ENCODE results near the gene RSBN1. TPM values are rescaled to one million over a fixed set of nuclear protein-coding genes. Genes with fewer than 3 reads are reported as not detected.

RSBN1 gene
- 16.3 and 19.2 TPM in 2 replicates for total RNA-seq

DNA sequence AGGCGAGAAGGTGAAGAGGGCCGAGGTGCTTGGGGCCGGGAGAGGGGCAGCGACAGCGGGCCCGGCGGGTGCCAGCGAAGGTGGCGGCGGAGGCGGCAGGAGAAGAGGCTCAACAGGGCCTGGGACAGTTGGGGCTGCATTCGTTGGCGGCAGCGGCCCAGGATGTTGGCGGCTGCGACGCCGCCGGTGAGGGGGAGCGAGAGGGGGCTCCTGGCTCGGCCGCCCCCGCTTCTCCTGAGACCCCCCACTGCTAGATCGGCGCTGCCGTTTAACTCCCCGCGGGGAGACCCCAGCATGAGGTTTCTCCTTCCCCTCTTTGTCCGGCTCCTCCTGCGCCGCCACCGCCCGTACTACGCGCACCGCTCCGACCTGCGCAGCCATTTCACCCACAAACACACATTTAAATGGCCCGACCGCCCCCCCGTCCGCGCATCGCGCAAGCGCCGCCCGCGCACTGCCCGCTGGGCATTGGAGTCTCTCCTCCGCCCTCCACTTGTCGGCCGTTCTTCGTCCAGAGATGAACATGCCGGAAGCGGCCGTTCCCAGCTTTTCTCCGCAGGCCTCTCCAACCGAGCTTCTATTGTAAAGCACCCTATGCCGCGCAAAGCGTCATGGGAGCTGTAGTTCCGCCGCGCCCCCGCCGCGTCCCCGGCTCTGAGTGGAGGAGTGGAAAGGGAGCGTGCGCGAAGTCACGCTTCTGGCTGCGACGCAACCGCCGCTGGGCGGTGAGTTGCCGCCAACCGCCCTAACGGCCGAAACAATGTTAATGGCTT is at the start of gene RSBN1:
Gene RSBN1, minus strand, starts transcription at position 589 of the 773 bp plus-strand sequence. Its CDS starts 64 bp downstream, at position 525.

DNA sequence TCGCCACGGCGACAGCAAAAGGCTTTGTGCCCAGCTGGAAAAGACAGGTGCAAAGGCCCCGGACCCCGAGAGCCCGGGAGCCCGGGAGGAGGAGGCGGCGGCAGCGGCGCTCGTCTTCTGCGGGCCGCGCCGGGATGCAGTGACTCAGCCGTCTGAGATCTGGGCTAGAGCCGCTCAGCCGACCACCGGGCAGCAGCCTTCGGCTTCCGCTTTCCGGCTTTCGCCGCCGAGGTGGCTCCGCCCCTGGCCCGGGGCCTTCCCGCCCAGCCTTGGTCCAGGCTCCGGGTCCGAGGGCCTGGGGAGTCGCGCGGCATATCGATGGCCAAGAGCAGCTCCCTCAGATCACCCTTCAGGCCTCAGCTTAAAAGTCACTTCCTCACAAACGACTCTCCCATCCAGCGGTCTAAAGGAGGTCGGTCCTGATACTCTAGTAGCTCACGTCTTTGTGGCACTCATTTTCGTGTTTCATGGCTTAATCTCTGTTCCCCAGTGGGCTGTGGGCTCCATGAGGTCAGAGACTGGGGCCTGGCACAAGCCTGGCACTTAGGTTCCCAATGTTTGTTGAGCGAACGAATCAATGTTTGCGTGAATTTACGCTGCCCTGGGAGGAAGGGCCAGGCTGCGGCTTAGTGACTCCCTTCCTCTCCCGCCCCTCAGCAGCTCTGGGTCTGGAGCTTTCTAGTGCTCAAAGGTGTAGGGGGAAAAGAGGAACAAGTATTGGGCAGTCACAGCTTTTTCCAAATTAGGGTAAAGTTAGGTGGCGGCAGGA is 52.8 kb downstream of the RSBN1 start, which contains the start of gene PHTF1:
Gene PHTF1, minus strand, starts transcription at position 154 of the 769 bp plus-strand sequence. CDS start 783 bp downstream, outside the sequence.

Other genes with a start within 250 kb of the RSBN1 start
- 42.8 and 43.5 TPM in 2 replicates for gene PHTF1, start 53.0 kb downstream of the RSBN1 start, total RNA-seq
- gene PTPN22, start 59.2 kb upstream of the RSBN1 start, total RNA-seq, result 5.5 and 8.6 TPM in 2 replicates
- gene BCL2L15, start 75.1 kb upstream of the RSBN1 start, total RNA-seq, result 0.22 and 0.39 TPM in 2 replicates
- 20.5 and 21.1 TPM in 2 replicates for gene AP4B1, start 92.3 kb upstream of the RSBN1 start, total RNA-seq
- gene DCLRE1B, start 92.8 kb upstream of the RSBN1 start, total RNA-seq, result 4.7 and 5.2 TPM in 2 replicates
- 29.0 and 30.2 TPM in 2 replicates for gene HIPK1, start 116.8 kb upstream of the RSBN1 start, total RNA-seq
- 86.6 and 104 TPM in 2 replicates for gene OLFML3, start 167.0 kb upstream of the RSBN1 start, total RNA-seq

Measured in articular chondrocyte of knee joint (primary cell).